ENCODE results near the gene ZSWIM6.

The ZSWIM6 gene

DNA sequence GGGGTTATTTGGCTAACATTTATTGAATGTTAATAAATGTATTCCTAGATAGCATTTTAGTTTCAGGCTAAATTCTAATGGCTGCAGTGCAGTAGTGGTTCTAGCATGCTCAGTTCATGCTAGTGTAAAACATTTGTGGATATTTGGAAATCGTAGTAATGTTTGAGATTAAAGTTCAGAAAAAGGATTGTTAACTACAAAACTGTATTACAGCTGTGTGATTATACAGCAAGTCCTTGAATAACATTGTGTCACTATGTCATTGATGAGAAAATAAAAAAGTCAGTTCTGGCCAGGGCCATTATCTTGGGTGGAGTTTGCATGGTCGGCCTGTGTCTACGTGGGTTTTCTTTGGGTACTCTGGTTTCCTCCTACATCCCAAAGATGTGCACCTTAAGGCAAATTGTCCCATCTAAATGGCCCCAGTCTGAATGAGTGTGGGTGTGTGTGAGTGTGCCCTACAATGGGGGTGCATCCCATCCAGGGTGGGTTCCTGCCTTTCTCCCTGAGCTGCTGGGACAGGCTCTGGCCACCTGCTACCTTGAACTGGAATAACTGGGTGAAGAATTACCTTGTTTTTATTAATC, 8.8 kb downstream of the ZSWIM6 start:
- no peak overlapping the region for H3K4me3 ChIP-seq (ENCODE audit: low read depth, low read length)
- CTCF ChIA-PET: interaction anchor here (0.9 kb wide), 2 partner anchors 318 kb away, joined by 3 read pairs; no protein-coding TSS in a partner anchor
- no peak for DNase-seq (ENCODE audit: low read depth, low spot score)
- TF ChIP-seq CTCF (IDR thresholded peaks at IDR 0.05; ENCODE audit: insufficient read depth, low read length, missing control alignments): no peak
- POLR2A ChIA-PET: no interaction called here

- CTCF ChIA-PET: interaction anchor here (0.9 kb wide), 1 partner anchor 317 kb away, joined by 3 read pairs; no protein-coding TSS in a partner anchor
- no peak for TF ChIP-seq CTCF (IDR thresholded peaks at IDR 0.05; ENCODE audit: insufficient read depth, low read length, missing control alignments)
- H3K4me3 ChIP-seq (ENCODE audit: low read depth, low read length): no peak overlapping the region
- POLR2A ChIA-PET: interaction anchor here (0.7 kb wide), 1 partner anchor 10 kb away, joined by 3 read pairs; the partner anchor contains the start of gene ZSWIM6
- no peak for DNase-seq (ENCODE audit: low read depth, low spot score)
These were observed 10.0 kb downstream of the ZSWIM6 start for GRCh38 chr5:61342071-61342501.

GRCh38 chr5:61344187-61344944, 12.3 kb downstream of the ZSWIM6 start:
- no peak for DNase-seq (ENCODE audit: low read depth, low spot score)
- no peak overlapping the region for H3K4me3 ChIP-seq (ENCODE audit: low read depth, low read length)
- CTCF ChIA-PET: interaction anchor here (1.1 to 1.4 kb wide), 3 partner anchors 8 to 315 kb away, joined by 4 to 5 read pairs (median 5); no protein-coding TSS in a partner anchor
- no peak for TF ChIP-seq CTCF (IDR thresholded peaks at IDR 0.05; ENCODE audit: insufficient read depth, low read length, missing control alignments)
- POLR2A ChIA-PET: no interaction called here

GRCh38 chr5:61346511-61346910, 14.5 kb downstream of the ZSWIM6 start:
- no peak overlapping the region for H3K4me3 ChIP-seq (ENCODE audit: low read depth, low read length)
- no peak for TF ChIP-seq CTCF (IDR thresholded peaks at IDR 0.05; ENCODE audit: insufficient read depth, low read length, missing control alignments)
- DNase-seq (ENCODE audit: low read depth, low spot score): no peak
- POLR2A ChIA-PET: interaction anchor here (2.1 kb wide), 1 partner anchor 15 kb away, joined by 8 read pairs; the partner anchor contains the start of gene ZSWIM6
- CTCF ChIA-PET: interaction anchor here (0.6 to 1.9 kb wide), 3 partner anchors 10 to 795 kb away, joined by 3 to 5 read pairs (median 4); no protein-coding TSS in a partner anchor

DNA sequence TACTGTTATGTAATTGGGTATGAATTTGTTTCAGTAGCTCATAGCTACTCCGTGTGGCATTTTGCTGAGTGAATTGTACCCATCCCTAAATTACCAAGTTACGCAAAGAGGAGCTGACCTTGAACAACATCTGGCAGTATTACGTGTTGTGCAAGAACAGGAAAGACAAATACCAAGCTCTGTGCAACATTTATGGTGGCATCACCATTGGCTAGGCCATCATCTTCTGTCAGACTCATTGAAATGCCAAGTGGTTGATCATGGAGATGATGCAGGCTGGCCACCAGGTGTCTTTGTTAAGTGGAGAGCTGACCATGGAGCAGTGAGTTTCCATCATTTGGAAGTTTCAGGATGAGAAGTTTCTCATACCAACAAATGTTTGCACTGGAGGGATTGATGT, 15.0 kb downstream of the ZSWIM6 start:
- no peak for DNase-seq (ENCODE audit: low read depth, low spot score)
- ChIA-PET CTCF (interaction anchor here (1.1 to 1.9 kb wide), 3 partner anchors 11 to 311 kb away, joined by 3 to 5 read pairs (median 4); no protein-coding TSS in a partner anchor), POLR2A (interaction anchor here (2.1 kb wide), 1 partner anchor 15 kb away, joined by 8 read pairs; the partner anchor contains the start of gene ZSWIM6)
- H3K4me3 ChIP-seq (ENCODE audit: low read depth, low read length): no peak overlapping the region
- no peak for TF ChIP-seq CTCF (IDR thresholded peaks at IDR 0.05; ENCODE audit: insufficient read depth, low read length, missing control alignments)

- TF ChIP-seq CTCF (IDR thresholded peaks at IDR 0.05; ENCODE audit: insufficient read depth, low read length, missing control alignments): no peak
- ChIA-PET POLR2A (no interaction called here), CTCF (no interaction called here)
- H3K4me3 ChIP-seq (ENCODE audit: low read depth, low read length): no peak overlapping the region
- no peak for DNase-seq (ENCODE audit: low read depth, low spot score)
These were observed 16.4 kb downstream of the ZSWIM6 start for GRCh38 chr5:61348447-61348846.

All from AG04449 (cell line).